HepG2 (cell line): ENCODE results near the gene KRI1. TPM values are rescaled to one million over a fixed set of nuclear protein-coding genes. Genes with fewer than 3 reads are reported as not detected.

Experiments
- CAMTA2 ChIP-seq: sonication (generic); formaldehyde crosslinking; IDR thresholded peaks from 2 replicates; pipeline ENCODE4 v1.4.0; 2020; ENCODE audit warnings: mild to moderate bottlenecking, missing genetic modification reagents, borderline replicate concordance
- ETV5 ChIP-seq: IDR thresholded peaks from 2 replicates; pipeline ENCODE4 v1.6.1; 2018; ENCODE audit warnings: missing biosample characterization, missing genetic modification reagents, inconsistent platforms, borderline replicate concordance
- FOXK2 ChIP-seq: fragments of 450-650 bp; IDR thresholded peaks from 2 replicates; pipeline ENCODE4 v1.6.1; 2016
- GPN1 ChIP-seq: sonication (generic); formaldehyde crosslinking; IDR thresholded peaks from 2 replicates; pipeline ENCODE4 v1.5.1; 2020; ENCODE audit warnings: missing genetic modification reagents, borderline replicate concordance
- HNRNPK ChIP-seq: fragments of 200-400 bp; formaldehyde crosslinking; IDR thresholded peaks from 2 replicates; pipeline ENCODE4 v1.6.1; 2018; ENCODE audit warnings: low read length, low read depth, moderate library complexity, mild to moderate bottlenecking; ENCODE audit not compliant: poor library complexity, severe bottlenecking
- HOXA7 ChIP-seq: sonication (generic); formaldehyde crosslinking; IDR thresholded peaks from 2 replicates; pipeline ENCODE4 v1.8.1; 2022; ENCODE audit warnings: mild to moderate bottlenecking, missing genetic modification reagents, moderate library complexity
- KAT7 ChIP-seq: IDR thresholded peaks from 2 replicates; pipeline ENCODE4 v1.6.1; 2018; ENCODE audit warnings: borderline replicate concordance, missing compliant biosample characterization
- MAF1 ChIP-seq: sonication (generic); formaldehyde crosslinking; IDR thresholded peaks from 2 replicates; pipeline ENCODE4 v1.5.0; 2020; ENCODE audit warnings: missing genetic modification reagents, borderline replicate concordance
- MYC ChIP-seq: sonication (generic); formaldehyde crosslinking; IDR thresholded peaks from 2 replicates; pipeline ENCODE4 v1.9.0; 2021; ENCODE audit warnings: missing genetic modification reagents, borderline replicate concordance
- ONECUT2 ChIP-seq: sonication (generic); formaldehyde crosslinking; IDR thresholded peaks from 2 replicates; pipeline ENCODE4 v1.4.0; 2020; ENCODE audit warnings: missing genetic modification reagents
- TCF12 ChIP-seq, 2 experiments: fragments of 450-650 bp in 1 of 2; sonication (generic) in 1 of 2; formaldehyde crosslinking in 1 of 2; IDR thresholded peaks; 2 replicates each; pipeline versions ENCODE4 v1.6.1 to v1.8.0; 2017 to 2022; ENCODE audit warnings: antibody characterized with exemption in 1 of 2, mild to moderate bottlenecking in 1 of 2, missing genetic modification reagents in 1 of 2, moderate library complexity in 1 of 2
- TSC22D2 ChIP-seq: sonication (generic); formaldehyde crosslinking; IDR thresholded peaks from 2 replicates; pipeline ENCODE4 v1.5.1; 2020; ENCODE audit warnings: missing genetic modification reagents, mild to moderate bottlenecking, borderline replicate concordance
- U2AF1 ChIP-seq: fragments of 200-400 bp; formaldehyde crosslinking; optimal IDR thresholded peaks from 2 replicates; pipeline ENCODE3; 2017; ENCODE audit warnings: mild to moderate bottlenecking, low read depth, low read length
- YY1 ChIP-seq: IDR thresholded peaks from 2 replicates; pipeline ENCODE4 v1.6.1; 2011; ENCODE audit warnings: low read length, low read depth, moderate library complexity, mild to moderate bottlenecking; ENCODE audit not compliant: insufficient read depth, insufficient replicate concordance
- ZNF274 ChIP-seq: sonication (generic); formaldehyde crosslinking; IDR thresholded peaks from 2 replicates; pipeline ENCODE4 v1.5.1; 2020; ENCODE audit warnings: mild to moderate bottlenecking, missing genetic modification reagents
- ZNF546 ChIP-seq: sonication (generic); formaldehyde crosslinking; conservative IDR thresholded peaks from 2 replicates; pipeline ENCODE4 v1.8.1; 2023; ENCODE audit warnings: mild to moderate bottlenecking, missing genetic modification reagents
- polyA plus RNA-seq, 8 experiments: library from polyadenylated mRNA; depleted of rRNA in 3 of 8; stranded (reverse) in 7 of 8; unstranded in 1 of 8; fragments of >200 nt; fragmentation: Illumina TruSeq in 4 of 8; extraction: Trizol in 4 of 8; gene quantifications; 2 replicates each; pipeline versions ENCODE4 v1.2.1 to v1.2.3, GENCODE V29; 2011 to 2016; ENCODE audit warnings: low read depth in 4 of 8, missing spikeins in 1 of 8, mixed read lengths in 1 of 8; ENCODE audit not compliant: insufficient read depth in 1 of 8
- total RNA-seq, 5 experiments: library from RNA; depleted of rRNA; stranded (reverse); fragments of >200 nt; fragmentation: Illumina TruSeq; extraction: Trizol; gene quantifications; 2 replicates each; pipeline ENCODE4 v1.2.3, GENCODE V29; 2016; ENCODE audit warnings: low read depth in 1 of 5
- TF ChIP-seq, protein P1 (sequence below): sonication (generic); formaldehyde crosslinking; IDR thresholded peaks from 2 replicates; pipeline ENCODE4 v1.5.0; 2020; ENCODE audit warnings: missing genetic modification reagents, mild to moderate bottlenecking, borderline replicate concordance
- TF ChIP-seq, protein P2 (sequence below): IDR thresholded peaks from 2 replicates; pipeline ENCODE4 v1.6.1; 2016; ENCODE audit warnings: low read depth, missing genetic modification reagents, missing compliant biosample characterization
- TF ChIP-seq, protein P3 (sequence below): sonication (generic); formaldehyde crosslinking; IDR thresholded peaks from 2 replicates; pipeline ENCODE4 v1.4.0; 2020; ENCODE audit warnings: missing genetic modification reagents
- TF ChIP-seq, protein P4 (sequence below): sonication (generic); formaldehyde crosslinking; IDR thresholded peaks from 2 replicates; pipeline ENCODE4 v1.8.1; 2023; ENCODE audit warnings: missing genetic modification reagents, mild to moderate bottlenecking, borderline replicate concordance

The KRI1 gene
- total and polyA plus RNA-seq, 2 of the 13 experiments (the other 11 are each of a cell fraction or from before 2014, with no cell fraction given) = 9.1 to 11.7 TPM

- no peak for TF ChIP-seq U2AF1
- TF ChIP-seq ETV5 (CRISPR knock-in tag) = no peak
- no peak for TF ChIP-seq FOXK2
- no peak for TF ChIP-seq TSC22D2 (CRISPR knock-in tag)
- TF ChIP-seq GPN1 (CRISPR knock-in tag) = no peak
- no peak for TF ChIP-seq HNRNPK
- TF ChIP-seq ZNF274 (CRISPR knock-in tag) = no peak
- TF ChIP-seq MAF1 (CRISPR knock-in tag) = no peak
- TF ChIP-seq, protein P1, sequence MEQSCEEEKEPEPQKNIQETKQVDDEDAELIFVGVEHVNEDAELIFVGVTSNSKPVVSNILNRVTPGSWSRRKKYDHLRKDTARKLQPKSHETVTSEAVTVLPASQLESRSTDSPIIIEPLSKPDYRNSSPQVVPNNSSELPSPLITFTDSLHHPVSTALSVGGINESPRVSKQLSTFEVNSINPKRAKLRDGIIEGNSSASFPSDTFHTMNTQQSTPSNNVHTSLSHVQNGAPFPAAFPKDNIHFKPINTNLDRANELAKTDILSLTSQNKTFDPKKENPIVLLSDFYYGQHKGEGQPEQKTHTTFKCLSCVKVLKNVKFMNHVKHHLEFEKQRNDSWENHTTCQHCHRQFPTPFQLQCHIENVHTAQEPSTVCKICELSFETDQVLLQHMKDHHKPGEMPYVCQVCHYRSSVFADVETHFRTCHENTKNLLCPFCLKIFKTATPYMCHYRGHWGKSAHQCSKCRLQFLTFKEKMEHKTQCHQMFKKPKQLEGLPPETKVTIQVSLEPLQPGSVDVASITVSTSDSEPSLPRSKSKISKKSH (CRISPR knock-in tag) = no peak
- peak; percentile 93 for TF ChIP-seq YY1
- no peak for TF ChIP-seq ONECUT2 (CRISPR knock-in tag)
- TF ChIP-seq, protein P2, sequence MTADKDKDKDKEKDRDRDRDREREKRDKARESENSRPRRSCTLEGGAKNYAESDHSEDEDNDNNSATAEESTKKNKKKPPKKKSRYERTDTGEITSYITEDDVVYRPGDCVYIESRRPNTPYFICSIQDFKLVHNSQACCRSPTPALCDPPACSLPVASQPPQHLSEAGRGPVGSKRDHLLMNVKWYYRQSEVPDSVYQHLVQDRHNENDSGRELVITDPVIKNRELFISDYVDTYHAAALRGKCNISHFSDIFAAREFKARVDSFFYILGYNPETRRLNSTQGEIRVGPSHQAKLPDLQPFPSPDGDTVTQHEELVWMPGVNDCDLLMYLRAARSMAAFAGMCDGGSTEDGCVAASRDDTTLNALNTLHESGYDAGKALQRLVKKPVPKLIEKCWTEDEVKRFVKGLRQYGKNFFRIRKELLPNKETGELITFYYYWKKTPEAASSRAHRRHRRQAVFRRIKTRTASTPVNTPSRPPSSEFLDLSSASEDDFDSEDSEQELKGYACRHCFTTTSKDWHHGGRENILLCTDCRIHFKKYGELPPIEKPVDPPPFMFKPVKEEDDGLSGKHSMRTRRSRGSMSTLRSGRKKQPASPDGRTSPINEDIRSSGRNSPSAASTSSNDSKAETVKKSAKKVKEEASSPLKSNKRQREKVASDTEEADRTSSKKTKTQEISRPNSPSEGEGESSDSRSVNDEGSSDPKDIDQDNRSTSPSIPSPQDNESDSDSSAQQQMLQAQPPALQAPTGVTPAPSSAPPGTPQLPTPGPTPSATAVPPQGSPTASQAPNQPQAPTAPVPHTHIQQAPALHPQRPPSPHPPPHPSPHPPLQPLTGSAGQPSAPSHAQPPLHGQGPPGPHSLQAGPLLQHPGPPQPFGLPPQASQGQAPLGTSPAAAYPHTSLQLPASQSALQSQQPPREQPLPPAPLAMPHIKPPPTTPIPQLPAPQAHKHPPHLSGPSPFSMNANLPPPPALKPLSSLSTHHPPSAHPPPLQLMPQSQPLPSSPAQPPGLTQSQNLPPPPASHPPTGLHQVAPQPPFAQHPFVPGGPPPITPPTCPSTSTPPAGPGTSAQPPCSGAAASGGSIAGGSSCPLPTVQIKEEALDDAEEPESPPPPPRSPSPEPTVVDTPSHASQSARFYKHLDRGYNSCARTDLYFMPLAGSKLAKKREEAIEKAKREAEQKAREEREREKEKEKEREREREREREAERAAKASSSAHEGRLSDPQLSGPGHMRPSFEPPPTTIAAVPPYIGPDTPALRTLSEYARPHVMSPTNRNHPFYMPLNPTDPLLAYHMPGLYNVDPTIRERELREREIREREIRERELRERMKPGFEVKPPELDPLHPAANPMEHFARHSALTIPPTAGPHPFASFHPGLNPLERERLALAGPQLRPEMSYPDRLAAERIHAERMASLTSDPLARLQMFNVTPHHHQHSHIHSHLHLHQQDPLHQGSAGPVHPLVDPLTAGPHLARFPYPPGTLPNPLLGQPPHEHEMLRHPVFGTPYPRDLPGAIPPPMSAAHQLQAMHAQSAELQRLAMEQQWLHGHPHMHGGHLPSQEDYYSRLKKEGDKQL (CRISPR knock-in tag) = no peak
- no peak for TF ChIP-seq CAMTA2
- TF ChIP-seq TCF12 (IDR thresholded peaks at IDR 0.05) = no peak
- TF ChIP-seq TCF12 (CRISPR knock-in tag; IDR thresholded peaks at IDR 0.05) = no peak
- TF ChIP-seq, protein P3, sequence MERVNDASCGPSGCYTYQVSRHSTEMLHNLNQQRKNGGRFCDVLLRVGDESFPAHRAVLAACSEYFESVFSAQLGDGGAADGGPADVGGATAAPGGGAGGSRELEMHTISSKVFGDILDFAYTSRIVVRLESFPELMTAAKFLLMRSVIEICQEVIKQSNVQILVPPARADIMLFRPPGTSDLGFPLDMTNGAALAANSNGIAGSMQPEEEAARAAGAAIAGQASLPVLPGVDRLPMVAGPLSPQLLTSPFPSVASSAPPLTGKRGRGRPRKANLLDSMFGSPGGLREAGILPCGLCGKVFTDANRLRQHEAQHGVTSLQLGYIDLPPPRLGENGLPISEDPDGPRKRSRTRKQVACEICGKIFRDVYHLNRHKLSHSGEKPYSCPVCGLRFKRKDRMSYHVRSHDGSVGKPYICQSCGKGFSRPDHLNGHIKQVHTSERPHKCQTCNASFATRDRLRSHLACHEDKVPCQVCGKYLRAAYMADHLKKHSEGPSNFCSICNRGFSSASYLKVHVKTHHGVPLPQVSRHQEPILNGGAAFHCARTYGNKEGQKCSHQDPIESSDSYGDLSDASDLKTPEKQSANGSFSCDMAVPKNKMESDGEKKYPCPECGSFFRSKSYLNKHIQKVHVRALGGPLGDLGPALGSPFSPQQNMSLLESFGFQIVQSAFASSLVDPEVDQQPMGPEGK (CRISPR knock-in tag) = no peak
- TF ChIP-seq HOXA7 (CRISPR knock-in tag) = no peak
- TF ChIP-seq ZNF546 (CRISPR knock-in tag) = no peak
- no peak for TF ChIP-seq KAT7 (CRISPR knock-in tag)
- no peak for TF ChIP-seq MYC (CRISPR knock-in tag)
- TF ChIP-seq, protein P4, sequence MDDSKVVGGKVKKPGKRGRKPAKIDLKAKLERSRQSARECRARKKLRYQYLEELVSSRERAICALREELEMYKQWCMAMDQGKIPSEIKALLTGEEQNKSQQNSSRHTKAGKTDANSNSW = no peak
Measured at GRCh38 chr19:10543420-10544241, 22.2 kb downstream of the KRI1 start, which contains the start of gene ATG4D (continued).
